Measurements from ENCODE around the gene ZMYND15.
"Not testable (repeated sequence)": the region's sequence is repeated elsewhere in the genome, so short reads cannot be mapped to it uniquely, and the experiment has no call there.

- not testable (repeated sequence) for TF ChIP-seq EZH2 (IDR thresholded peaks at IDR 0.05; ENCODE audit: borderline replicate concordance); CTCF (IDR thresholded peaks at IDR 0.05; ENCODE audit: poor library complexity)
These were observed 25.1 kb upstream of the ZMYND15 start for GRCh38 chr17:4714340-4715062.

Measured in hepatocyte (in vitro differentiated cells).